Endometrial microvascular endothelial cells (primary cell): ENCODE measurements around the gene POTEJ. TPM values are rescaled to one million over a fixed set of nuclear protein-coding genes. Genes with fewer than 3 reads are reported as not detected.
"Not testable (repeated sequence)": the region's sequence is repeated elsewhere in the genome, so short reads cannot be mapped to it uniquely, and the experiment has no call there.

Experiments used
- in situ Hi-C: cut with HindIII; loops from 2 replicates; pipeline ENCODE4 v1.10.0; 2017; ENCODE audit warnings: low sequenced_read_pairs, low pct_unique_long_range_greater_than_20kb; ENCODE audit errors: inconsistent ontology term
- total RNA-seq: library from RNA; depleted of rRNA; stranded (reverse); fragments of >200 nt; gene quantifications from one replicate; pipeline ENCODE4 v1.2.3, GENCODE V29; 2015; ENCODE audit errors: inconsistent ontology term

Gene POTEJ
- not detected for total RNA-seq

DNA sequence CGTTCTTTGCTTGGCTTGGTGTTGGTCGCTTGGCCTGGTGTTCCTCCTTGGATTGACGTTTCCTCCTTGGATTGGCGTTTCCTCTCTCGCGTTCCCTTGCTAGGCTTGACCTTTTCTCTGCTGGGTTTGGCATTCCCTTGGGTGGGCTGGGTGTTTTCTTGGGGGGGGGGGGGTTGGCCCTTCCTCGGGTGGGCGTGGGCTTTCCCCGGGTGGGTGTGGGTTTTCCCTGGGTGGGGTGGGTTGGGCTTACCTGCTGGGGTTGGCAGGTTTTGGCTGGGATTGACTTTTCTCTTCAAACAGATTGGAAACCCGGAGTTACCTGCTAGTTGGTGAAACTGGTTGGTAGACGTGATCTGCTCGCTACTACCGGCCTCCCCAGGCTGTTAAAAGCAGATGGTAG is at the start of gene POTEJ:
TSS of gene POTEJ (plus strand) at position 301 of the 400 bp plus-strand sequence. CDS start at position 394, 93 bp downstream.
- in situ Hi-C loops: not testable (repeated sequence)

DNA sequence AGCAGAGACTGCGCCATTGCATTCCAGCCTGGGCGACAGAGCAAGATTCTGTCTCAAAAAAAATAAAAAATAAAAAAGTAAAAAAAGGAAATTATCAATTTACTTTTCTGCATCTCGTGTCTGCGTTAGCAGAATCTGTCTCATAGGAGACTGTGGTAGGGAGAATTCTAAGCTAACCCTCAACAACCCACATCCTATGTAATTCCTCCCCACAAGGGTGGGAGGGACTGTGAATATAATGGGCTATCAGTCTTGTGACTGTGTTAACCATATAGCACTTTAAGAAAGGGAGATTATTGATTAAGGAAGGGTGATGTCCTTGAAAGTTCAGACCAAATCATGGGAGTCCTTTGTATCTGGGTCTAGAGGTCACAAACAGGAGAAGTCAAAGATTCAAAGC is 45.1 kb upstream of the POTEJ start:
- in situ Hi-C loops: not testable (repeated sequence)

DNA sequence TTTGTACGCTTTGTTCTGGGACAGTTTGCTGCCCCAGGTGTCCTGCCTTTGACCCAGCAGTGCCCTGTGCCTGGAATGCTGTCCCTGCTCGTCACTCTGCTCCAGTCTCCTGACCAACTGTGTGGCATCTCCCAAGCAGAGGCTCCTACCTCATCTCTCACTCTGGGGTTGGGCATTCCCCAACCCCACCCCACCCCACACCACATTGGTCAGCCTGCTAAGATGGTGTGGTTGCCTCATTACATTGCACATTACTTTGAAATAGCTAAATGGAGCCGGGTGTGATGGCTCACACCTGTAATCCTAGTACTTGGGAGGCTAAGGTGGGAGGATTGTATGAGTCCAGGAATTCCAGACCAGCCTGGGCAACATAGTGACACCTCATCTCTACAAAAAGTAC is 39.3 kb upstream of the POTEJ start:
- in situ Hi-C loops: not testable (repeated sequence)

DNA sequence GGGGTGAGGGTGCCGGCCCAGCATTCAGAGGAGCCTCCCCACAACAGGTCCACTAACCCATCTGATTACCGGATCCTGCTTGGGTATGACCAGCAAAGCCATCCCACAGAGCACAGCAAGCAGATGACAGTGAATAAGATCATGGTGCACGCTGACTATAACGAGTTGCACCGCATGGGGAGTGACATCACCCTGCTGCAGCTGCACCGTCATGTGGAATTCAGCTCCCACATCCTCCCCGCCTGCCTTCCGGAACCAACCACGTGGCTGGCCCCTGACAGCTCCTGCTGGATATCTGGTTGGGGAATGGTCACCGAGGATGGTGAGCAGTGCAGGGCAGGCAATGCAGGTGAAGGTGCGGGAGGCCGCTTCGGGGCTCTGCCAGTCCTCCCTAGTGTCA is 37.0 kb upstream of the POTEJ start:
- in situ Hi-C loops: not testable (repeated sequence)

DNA sequence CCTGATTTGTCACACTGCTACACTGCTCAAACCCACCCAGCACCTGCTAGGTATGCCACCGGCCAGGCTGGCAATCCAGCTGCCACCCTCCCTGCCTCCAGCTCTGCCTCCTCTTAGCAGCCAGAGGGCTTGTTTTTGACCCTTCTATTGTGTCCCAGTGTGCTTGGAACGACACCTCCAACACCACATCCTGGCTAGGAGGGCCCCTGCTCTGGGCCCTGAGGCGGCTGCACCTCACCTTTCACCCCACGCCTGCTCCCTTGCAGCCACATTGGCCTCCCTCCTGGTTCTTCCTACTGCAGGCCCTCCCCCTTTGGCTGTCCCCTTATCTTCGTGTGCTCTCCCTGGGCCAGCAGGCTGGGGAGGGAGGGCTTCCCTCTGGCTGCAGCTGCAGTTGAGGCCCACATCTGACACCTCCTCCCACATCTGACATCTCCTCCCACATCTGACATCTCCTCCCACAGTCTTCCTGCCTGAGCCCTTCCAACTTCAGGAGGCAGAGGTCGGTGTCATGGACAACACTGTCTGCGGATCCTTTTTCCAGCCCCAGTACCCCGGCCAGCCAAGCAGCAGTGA is 34.9 kb upstream of the POTEJ start:
- in situ Hi-C loops: not testable (repeated sequence)

DNA sequence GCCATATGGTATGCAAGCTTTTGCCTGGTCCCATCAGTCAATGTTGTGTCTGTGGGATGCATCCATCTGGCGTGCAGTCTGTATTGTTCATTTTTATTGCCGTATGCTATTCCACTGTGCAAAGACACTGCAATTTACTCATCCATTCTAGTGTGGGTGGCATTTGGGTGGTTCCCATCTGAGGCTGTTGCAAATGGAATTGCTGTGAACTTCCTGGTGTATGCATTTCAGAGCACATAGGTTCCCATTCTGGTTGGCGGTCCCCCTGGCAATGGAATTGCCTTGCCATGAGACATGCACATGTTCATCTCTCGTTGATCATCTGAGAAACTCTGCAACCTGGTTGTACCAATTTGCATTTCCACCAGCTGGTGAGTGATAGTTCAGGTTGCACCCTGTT is 33.7 kb upstream of the POTEJ start:
- in situ Hi-C loops: not testable (repeated sequence)

DNA sequence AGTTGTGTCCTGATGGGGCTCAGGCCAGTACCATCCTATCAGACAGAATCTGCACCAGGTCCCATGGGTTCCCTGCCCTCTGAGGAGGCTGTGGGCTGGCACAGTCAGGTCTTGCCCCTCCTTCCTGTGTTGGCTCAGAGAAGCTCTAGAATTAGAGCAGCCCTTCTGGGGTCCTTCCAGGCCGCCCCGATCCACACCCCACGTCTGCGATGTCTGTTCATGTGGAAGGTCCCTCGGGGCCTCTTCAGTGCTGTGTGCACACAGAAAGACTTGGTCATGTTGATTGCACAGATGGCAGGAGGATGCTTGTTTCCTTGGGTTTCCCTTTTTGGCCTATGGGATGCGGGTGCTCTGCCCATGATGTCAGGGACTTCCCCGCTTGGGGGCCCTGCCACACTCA is 32.1 kb upstream of the POTEJ start:
- in situ Hi-C loops: not testable (repeated sequence)

DNA sequence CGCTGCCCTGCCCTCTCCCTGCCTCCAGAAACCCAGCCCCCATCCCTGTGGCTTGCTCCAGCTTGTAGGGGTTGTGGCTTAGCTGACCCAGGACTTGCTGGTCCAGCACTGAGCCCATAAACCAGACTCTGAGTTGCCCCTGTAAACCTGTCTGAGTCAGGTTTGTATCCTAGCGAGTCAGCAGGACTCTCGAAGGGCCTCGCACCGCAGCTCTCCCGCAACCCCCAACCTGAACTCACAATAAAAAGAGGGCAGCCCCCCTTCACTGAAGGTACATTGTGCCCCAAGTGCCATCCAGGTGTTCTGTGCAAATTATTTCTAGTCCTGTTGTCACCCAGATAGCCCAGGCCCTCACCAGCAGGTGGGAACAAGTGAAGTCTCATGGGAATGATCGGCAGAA is 29.7 kb upstream of the POTEJ start:
- in situ Hi-C loops: not testable (repeated sequence)

DNA sequence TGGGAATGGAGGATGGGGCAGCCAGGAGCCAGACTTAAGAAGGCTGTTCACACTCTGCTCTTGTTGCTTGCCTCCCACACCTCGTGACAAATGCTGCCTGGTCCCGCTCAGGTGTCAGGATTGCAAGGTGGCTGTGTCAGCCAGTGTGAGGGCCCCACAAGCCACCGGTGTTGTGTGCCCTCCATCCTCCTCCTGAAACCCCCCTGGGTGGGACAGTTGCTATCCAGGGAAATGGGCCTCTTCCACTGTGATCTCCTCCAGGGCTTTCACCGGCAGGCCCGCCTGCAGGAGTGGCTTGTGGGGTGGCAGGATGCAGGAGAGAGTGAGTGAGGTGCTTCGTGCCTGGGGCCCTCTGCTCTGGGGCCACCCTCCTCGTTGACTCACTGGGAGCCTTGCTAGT is 28.3 kb upstream of the POTEJ start:
- in situ Hi-C loops: not testable (repeated sequence)

DNA sequence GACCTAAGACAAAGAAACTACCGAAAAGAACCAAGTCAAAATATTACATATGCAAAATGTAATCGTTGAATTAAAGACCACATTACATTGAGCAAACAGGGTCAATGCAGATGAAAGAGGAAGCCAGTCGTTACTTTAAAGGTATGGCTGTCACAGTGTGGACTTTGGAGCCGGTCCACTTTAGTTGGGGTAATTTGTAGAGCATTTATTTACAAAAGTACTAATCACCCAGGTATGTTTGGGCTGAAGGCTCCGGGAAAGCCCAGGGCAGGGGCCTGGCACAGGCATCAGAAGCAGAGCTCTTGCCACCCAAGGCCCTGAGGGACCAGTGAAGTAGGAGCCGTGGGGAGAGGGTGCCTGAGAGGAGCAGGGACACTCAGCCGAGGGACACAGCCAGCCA is 27.7 kb upstream of the POTEJ start:
- in situ Hi-C loops: not testable (repeated sequence)

DNA sequence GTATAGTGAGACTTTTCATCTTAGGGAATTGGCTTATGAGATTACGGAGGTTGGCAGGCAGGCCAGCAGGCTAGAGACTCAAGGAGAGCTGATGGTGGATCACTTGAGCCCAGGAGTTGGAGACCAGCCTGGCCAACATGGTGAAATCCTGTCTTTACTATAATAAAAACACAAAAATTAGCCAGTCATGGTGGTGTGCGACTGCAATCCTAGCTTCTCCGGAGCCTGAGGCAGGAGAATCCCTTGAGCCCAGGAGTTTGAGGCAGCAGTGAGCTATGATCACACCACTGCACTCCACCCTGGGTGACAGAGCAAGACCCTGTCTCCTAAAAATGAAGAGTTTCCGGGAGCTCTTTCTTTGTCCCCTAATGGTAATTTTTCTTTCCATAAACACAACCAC is 26.5 kb upstream of the POTEJ start:
- in situ Hi-C loops: not testable (repeated sequence)

DNA sequence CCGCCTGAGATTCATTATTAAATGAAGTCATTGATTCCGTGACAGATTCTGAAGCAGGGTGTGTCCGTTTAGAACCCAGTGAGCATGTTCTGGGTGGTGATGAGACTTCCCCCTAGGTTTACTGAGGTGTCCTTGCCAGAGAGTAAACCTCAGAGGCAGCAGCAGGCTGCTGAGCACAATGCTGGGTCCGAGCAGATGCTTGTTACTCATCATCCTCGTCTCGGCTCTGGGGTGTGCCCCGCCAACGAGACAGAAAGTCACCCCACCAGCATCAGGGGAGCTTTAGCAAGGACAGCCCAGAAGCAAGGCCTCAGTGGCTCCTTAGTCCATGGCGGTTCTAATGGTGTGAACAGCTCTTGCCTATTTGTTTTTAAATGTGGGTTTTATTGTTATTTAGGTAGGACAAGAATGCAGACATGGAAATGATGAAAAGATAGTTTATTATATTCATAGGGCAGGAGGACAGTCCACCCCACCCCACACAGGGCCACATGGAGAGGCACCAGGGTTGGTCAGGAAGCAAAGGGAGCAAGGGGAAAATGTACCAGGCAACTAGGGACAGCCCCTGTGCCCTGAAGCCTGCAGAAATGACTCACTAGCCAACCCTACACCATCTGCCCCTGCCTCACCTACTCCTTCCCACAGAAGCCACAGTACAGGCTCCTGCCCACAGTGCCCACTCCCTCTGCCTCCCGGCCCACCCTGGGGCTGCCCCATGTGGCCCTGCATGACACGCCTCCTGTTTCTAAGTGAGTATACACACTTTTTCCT is 22.4 kb upstream of the POTEJ start:
- in situ Hi-C loops: not testable (repeated sequence)

DNA sequence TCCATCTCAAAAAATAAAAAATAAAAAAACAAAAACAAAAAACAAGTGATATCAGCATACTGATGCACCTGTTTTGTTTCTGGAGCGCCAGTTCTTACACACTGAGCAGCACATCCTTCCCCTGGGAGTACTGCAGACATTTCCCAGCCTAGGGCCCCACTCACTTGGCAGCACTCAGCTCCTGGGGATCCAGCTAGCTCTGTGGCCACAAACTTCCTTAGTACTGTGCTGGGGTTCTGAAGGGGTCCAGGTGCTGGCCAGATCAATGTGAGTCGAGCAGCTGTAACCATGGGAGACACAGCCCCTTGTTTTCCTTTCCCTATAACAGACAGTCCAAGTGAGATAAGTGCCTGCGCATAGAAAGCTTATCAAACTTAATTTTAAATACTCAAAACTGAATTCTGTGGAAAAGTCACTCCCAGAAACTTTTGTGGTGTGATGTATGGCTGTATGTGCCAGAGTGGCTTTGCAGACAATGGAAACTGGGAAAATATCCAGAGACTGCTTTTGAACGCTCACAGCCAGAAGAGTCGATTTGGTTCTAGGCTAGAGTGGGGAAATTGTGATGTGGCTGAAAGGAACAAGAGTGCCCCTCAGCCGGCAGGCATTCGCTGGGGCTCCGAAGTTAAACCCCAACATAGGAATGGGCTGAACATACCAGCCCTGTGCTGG is 20.9 kb upstream of the POTEJ start:
- in situ Hi-C loops: not testable (repeated sequence)

DNA sequence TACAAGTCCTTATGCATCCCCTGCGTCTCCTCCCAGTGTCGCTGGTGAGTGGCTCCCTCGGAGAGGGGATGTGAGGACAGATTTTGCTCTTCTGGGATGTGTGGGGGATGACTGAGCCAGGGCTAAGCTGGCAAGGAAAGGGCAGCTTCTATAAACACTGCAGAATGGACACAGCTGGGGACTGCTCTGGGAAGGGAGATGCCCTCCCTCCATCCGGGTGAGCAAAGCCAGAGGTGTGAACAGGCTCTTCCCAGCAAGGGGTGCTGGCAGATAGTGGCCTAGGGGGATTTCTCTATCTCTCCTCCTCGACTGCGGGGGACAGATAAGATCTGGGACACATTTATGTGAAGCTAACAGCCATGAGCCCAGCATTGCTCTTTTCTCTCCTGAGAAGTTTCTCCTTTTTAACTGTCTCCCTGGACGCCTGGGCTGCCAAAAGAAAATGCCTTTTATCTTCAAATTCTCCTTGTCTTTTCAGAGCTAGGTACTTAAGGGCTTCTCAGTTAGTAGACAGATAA is 20.3 kb upstream of the POTEJ start:
- in situ Hi-C loops: not testable (repeated sequence)

DNA sequence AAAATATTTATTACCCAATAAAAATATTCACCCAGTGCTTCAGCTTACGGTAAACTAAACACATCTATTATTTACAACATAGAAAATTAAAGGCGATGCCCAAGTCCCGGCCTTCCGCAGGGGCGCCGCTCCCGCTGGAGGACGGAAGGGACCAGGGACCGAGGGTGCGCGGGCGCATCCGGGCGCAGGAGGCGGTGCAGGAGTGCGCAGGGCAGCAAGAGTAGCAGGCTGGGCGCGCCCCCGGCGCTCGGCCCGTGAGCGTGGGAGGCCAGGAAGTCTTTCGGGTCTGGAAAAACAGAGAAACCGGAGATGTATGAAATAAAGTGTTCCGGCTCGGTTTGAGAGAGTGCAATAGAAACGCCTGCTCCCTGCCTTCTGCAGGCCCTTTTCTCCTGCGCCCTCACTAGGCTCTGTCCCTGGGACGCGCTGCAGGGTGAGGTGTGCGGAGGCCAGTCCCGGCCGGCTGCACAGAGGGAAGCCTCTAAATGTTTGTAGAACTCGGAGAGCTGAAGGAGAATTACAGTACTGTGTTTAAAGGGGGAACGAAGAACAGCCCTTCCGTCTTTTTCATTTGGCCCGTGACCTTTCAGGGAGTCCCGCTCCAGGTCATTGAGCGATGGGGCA is 18.3 kb upstream of the POTEJ start:
- in situ Hi-C loops: not testable (repeated sequence)

DNA sequence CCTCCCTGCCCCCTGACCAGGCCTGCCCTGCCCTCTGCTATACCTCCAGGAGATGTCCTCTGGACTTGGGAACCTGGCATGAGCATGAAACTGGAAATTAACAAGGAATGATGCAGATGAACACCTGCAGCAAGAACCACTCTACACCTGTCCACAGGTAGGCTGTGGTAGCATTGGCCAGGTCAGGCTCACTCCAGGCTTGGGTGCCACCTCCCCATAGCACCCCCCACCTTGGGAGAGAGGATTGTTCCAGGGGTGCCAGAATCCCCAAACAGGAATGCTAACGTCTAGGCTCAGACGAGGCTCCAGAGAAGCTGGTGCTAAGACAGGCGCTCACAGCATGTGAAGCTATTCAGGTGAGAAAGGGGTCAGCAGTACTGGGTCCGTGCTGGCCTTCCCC is 17.2 kb upstream of the POTEJ start:
- in situ Hi-C loops: not testable (repeated sequence)

DNA sequence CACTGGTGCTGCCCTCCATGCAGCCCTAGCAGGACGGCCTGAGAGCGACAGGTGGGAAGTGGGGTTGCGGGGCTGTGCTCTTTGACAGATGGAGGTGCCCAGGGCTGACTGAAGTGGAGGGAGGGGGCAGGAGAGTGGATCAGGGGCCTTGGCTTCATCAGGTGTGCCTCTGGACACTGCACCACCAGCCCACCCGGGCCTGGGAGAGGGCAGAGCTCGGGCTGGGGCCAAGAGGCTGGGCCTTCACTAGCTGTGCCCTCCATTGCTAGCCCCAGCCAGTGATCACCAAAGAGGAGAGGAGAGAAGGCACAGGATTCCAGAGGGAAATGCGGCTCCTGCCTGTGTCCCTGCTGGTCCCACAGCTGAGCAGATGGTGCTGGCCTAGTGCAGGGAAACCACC is 14.5 kb upstream of the POTEJ start:
- in situ Hi-C loops: not testable (repeated sequence)

DNA sequence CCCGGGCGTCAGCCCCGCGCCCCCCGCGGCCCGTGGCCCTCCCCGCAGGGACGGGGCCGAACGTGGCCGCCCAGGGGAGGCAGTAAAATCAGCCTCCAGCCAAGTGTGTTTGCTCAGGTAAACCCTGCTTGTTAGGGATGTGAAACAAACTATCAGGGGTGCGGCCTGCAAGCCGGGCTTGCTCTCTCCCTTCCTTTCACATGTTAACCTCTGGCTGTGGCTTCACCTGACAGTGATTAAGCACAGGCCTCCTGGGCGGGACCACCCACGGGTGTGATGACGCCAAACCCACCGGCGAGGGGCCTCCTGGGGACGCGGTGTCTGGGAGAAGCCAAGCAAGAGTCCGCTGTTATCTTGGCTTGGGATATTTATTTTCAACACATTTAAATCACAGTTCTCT is 13.2 kb upstream of the POTEJ start:
- in situ Hi-C loops: not testable (repeated sequence)

DNA sequence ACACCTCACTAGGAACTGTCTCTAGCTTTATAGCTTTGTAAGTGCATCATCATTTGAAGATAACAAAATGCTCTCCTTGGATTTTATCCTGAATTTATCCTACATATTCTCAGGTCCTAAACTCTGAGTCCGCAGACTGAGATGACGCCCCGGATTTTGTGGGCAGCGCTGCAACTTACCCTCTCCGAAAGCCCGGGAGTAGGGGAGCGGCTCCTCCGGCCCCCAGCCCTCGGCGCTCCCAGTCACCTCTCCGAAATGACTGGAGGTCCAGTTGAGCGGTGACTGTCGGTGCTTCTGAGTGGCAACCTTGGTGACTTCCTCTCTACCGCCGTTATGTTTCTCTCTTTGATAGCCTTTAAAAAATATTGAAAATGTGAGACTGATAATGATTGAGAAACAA is 12.8 kb upstream of the POTEJ start:
- in situ Hi-C loops: not testable (repeated sequence)
